ENCODE data around the gene PLEKHG2.

GRCh38 chr19:39407410-39407659 is 5.1 kb upstream of the PLEKHG2 start:
- TF ChIP-seq CTCF (IDR thresholded peaks at IDR 0.05 in 8 of 11, conservative IDR thresholded peaks at IDR 0.05 in 3 of 11): no peak
- no peak for TF ChIP-seq POLR2AphosphoS5 (IDR thresholded peaks at IDR 0.05)

Data from spleen (tissue), 7 donors.